Activated naive CD4-positive, alpha-beta T cell treated with Interleukin-2 at 50 U/mL for 16 hours (primary cell): ENCODE results near the gene EPB41L4B.

Experiments used
- DNase-seq: peaks from one replicate; pipeline ENCODE4 v3.0.0-alpha.2; 2020

Gene EPB41L4B

DNA sequence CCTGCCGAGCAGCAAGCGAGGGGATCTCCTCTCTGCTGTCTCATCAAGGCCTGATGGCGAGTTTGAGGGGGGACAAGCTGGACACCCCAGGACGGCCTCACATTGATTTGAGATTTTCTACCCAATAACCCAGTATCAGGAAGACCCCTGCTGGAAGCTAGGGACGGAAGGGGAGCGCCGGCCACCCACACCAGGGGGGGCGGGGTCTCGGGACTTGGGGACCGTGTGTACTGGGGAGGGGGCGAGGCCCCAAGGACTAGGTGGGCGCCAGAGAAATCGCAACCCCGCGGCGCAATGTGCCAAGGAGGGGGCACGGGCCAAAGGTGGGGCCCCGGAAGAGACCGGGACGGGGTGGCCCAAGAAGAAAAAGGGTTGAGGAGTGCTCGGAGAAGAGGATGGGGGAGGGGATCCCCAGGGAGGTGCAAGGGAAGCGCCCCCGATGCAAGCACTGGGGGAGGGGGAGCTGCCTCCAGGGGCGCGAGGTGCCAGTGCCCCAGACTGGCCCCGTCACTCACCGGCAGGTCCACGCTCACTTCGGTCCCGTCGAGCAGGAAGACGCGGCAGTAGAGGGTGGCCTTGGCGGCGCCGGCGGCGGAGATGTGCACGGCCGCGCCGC is 1.1 kb downstream of the EPB41L4B start:
- no peak for DNase-seq

DNA sequence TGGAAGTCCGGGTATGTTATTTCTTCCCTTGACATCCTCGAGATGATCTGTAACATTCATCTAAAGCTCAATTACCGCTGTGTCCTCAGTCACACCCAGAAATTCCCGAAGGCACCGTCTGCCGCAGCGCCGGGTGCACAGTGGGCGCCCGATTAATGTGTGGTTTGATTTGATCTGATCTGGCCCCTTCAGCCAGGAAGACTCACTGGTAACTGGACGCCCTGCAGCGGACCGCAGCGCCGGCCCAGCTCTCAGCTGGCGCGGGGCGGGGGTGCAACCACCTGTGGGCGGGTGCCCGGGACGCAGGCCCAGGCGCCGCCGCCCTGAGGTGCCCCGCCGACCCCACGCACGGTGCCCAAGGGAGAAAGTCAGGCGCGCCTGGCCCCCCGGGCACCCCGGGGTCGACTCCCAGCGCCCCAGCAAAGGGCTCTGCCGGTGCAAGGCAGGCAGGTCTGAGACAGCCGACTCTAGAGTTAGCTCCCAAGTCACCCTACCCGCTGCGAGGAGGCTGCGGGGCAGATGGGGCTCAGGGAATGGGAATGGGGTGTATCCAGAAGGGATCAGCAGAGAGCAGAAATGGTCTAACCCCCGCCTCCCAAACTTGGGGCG is 1.7 kb downstream of the EPB41L4B start:
- no peak for DNase-seq

DNA sequence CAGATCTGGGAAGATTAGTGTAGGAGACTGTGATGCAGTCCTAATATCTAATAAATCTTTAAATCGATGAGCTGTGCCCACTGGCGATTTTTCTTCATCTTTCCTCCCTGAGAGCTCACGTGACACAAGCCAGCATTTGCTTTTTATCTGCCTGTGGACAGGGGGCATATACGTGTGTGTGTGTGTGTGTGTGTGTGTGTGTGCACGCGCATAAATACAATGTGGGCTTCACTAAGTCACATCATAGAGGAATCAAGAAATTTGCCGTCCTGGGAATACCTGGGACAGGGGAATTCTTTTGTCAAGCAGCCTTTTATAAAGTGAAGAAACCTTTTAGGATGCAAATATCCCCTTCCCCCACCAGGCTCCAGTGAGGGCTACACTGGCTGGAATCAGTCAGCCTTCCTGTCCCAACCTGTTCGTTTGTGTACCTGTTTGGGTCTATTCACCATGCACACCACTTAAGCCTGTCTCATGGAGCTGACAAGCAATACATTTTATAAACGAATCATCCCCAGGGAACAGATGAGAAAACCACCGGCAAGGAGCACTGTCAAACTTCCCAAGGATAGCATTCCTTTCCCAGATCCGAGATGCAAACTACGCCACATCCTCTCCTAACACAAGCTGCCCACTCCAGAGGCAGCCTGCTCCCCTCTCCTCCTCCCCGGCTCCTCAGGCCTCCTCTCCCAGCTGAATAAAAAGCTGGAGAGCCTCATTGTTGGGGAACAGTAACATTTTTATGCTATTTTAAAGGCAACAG is 2.7 kb downstream of the EPB41L4B start:
- DNase-seq, result no peak

DNA sequence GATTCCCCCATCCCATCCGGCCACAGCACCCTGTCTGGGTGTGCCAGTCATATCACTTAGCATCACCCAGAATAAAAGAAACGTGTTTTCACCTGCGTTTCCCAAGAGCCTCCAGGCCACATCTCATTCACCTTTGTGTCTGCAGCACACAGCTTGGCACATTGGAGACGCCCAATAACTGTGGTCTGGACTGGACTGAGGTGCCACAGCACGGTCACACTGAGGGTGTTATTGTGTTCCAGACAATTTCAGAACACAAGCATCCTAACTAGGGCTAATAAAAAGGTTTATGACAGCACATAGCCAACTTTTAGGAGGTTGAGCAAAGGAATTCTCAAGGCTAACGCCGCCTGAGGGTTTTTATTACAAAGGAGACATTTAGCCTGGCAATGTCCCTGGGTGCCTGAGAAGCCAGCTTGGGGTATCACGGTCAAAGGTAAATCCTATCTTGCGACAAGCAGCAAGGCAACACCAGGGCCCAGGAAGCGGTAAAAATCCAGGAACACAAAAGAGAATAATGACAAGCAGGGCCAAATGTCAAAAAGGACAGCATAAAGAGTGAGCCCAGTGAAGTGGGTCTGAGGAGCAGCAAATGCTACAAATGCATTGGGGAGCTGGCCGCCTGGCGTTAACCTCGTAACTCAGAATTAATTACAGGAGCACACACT is 3.4 kb downstream of the EPB41L4B start:
- no peak for DNase-seq

DNA sequence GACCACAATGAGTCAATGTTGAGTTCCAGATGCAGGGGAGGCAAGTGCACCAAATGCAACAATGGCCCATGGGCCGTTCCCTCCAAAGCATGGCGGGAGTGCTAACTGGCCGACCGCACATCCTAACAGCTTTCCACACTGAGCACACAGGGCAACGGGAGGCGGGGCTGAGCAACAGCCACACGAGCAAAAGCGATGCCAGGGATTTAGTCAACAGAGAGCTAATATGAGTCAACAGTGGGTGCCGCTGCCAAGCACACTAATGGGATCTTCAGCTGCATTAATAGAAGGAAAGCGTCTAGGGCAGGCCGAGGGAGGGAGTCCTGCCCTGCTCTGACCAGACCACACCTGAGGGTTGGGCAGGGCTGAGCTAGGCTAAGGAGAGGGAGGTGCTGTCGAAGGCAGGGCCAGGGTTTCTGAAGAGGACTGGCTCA is 4.6 kb downstream of the EPB41L4B start:
- no peak for DNase-seq

DNA sequence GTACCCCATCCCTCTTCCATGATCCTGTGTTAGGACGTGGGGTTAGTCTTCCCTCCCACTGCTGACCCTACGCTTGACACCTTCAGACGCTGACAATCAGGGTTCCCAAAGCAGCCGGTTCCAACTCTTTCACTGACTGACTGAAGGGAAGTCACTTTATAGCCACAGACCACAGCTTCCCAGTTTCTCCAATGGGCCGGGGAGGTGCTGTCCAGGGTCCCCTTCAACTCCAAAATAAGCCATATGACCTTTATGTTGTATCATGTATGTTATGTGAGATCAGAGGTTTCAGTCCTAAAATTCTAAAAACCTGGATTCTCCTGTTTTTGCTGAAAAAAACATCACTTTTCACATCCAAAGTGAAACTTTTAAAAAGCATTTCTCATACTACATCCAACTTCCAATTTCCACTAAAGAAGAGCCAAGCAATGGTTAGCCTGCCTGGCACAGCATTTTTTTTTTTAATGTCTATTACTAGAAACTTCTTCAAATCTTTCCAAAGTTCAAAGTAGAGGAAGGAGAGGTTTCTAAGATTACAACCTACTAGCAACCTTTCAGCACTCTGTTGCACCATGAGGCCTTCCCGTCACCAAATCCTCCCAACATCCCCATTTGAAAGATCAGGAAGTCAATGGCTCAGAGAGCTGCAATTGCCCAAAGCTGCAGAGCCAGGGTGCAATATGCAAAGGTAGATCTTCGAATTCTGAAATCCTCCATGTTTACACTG is 5.2 kb downstream of the EPB41L4B start:
- DNase-seq, result no peak

DNA sequence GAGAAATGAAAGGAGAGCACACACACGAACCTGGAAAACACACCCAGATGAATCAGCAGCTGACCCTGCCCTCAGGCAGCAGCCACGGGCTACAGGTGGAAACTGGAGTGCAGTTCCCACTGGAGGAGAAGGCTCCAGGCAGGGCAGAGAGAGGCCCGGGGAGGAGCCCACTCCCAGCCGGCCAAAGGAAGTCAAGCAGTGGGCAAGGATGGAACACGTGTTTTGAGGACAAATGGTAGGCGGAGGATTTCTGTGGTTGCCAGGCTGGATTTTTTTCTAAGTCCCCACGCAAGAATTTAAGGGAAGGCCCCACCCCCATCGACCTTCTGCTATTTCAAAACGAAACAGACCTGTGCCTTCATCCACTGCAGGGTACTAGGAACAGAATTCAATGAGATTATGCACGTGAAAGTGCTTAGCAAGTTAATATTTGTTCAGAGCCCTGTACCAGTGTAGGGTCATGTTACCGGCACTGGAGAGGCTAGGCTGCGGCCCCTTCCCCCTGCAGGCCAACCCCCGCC is 6.8 kb downstream of the EPB41L4B start:
- no peak for DNase-seq

DNA sequence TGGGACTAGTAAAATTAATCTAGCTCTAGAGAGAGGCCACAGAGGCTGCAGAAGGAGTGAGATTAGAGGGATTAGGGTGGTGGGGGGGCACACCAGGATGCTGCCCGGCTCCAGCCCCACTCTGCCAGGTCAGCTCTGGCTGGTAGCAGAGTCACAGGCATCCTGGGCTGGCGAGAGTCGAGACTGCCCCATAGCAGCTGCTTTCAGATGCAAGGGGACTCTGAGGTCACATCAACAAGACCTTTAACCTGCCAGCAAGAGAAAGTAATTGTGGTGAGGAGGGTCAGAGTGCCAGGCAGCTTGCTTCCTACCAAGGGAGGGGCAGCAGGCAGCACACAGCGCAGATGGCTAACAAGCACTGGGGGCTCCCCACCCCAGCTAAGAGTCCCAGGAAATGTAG is 7.5 kb downstream of the EPB41L4B start:
- no peak for DNase-seq

DNA sequence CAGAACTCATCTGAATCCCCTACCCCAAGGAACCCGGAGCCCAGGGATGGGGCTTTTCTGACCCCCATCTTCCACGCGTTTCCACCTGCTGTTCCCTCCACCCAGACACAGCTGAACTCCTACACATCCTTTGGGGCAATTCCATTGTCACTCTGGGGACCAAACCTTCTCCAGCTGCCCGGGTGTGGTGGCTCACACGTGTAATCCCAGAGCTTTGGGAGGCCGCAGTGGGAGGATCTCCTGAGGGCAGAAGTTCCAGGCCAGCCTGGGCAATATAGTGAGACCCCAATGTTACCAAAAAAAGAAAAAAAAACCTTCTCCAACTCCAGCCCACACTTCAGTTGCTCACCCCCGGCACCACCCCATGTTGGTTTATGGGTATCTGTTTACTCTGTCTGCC is 8.1 kb downstream of the EPB41L4B start:
- no peak for DNase-seq

DNA sequence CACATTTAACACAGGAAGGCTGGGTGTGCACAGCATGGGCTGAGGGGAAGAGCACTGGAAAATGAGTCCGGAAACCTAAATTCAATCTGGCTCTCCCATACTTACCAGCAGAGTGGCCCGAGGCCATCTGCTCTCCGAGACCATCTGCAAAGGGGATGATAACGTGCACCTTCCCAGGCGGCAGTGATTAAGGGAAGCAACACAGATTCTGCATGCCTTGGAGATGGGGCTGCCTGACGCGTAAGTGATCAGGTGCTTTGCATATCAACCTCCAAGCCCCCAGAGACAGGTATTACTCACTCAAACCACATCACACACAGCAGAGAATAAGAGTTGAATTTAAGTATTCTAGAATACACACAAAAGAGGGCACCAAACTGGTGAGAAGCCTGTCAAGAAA is 9.1 kb downstream of the EPB41L4B start:
- no peak for DNase-seq

DNA sequence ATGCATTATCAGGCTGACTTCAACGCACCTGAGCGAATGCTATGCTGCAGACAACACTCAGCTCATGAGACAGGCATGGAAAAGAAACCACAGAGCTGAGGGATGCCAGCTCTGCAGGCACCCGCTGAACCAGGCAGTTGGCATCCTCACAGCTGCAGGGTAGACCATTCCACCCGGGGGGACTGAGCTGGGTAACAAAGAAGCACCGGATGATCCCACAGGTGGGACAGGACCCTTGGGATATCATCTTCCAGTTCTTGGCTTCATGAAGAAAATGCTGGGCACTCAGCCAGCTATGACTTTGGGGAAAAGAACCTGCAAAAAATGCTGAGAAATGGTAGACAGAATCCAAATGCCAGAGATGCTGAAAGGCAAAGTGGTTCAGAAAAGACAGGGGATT is 9.6 kb downstream of the EPB41L4B start:
- no peak for DNase-seq

DNA sequence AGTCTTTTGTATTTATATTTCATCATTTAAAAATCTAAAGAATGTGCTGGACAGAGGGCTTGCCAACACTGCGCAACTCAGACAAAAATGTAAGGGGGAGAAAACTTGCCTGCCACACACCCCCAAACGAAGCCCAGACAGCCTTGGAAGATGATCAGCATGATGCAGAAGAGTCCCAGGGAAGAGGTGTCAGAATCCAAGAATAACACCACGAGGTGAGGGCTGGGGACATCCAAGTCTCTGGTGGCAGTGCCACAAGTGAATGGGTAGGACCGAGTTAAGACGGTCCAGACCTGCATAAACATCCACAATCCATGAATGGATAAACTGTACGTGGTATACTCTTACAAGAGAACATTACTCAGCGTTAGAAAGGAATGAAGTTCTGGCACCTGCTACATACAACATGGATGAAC is 10.4 kb downstream of the EPB41L4B start:
- no peak for DNase-seq

DNA sequence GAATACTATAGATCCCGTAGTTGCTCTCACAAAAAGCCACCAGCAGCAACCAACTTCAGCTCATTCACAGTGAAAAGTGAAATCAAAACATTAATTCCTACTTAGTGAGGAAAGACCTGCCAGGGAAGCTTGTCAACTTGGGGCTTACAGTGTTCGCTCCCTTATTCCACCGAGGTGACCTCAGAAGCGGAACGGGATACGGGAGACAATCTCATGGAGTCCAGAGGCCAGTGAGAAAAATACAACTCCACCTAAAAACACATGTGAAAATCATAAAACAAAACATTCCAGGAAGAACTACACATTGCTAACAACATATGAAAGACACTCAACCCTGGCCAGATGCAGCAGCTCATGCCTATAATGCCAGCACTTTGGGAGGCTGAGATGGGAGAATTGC is 11.6 kb downstream of the EPB41L4B start:
- DNase-seq, result no peak

DNA sequence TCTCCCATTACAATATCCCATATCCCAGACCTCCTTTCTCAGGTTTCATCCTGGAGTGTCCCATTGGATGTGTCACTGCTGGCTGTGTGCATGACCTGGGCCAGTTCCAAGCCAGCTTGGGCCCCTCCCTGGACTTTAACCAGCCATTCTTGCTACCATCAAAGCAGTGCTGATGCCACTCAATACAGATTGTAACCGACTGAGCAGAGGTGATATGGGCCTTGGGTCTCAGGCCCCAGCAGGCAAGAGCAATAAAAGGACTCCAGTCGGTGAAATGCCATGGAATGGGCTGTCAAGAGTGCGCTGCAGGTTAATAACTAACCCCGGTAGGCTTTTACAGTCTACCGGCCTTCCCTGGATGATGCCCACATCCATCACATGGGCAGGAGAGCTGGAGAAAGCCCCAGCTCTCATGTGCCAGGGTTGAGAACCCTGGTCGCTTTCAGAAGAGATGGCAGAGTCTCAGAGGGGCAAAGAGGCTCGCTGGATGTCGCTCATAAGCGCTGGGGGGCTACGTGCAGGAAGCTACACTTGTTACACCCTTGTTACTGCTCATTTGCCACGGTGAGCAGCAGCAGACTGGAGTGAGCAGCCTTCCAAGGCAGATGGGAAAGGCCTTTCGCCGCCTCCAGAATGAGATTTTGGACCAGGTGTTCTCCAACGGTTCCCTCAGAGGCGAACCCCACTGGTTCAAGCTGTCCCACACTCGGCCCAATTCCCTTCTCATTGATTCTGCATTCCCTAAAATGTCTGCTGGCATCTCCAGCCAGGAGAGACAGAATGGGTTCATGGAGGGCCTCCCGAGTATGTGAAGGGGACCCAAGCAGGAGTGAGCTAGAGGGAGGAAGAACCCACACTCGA is 13.2 kb downstream of the EPB41L4B start:
- no peak for DNase-seq

DNA sequence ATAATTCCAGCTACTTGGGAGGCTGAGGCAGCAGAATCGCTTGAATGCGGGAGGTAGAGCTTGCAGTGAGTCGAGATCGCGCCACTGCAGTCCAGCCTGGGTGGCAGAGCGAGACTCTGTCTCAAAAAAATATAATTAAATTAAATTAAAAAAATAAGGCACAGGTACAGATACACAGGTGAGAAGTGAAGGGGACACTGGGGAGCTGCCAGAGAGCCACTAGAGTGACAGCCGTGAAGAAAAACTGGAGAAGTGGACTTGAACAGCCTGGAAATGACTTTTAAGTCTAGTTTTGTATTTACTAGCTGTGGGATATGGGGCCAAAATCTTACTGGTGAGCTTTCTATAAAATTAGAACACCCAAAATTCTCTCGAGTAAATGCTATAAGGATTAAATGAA is 15.1 kb downstream of the EPB41L4B start:
- no peak for DNase-seq

DNA sequence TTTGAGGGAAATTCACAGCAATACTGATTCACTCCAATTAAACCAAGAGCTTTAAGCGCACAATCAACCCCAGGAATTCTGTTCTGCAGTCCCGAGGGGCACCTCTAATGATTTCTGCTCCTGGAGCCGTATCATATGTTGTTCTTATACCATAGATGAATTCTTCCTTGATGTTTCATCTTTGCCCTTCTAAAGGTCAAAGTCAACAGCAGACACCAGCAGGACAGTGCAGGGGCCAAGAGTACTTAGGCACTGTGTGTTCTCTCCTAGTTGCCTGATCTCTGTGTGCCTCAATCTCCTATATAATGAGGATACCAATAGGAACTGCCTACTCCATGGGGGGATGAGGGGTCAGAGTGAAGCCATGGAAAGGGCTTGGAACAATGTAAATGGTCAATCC is 16.5 kb downstream of the EPB41L4B start:
- DNase-seq, result no peak

DNA sequence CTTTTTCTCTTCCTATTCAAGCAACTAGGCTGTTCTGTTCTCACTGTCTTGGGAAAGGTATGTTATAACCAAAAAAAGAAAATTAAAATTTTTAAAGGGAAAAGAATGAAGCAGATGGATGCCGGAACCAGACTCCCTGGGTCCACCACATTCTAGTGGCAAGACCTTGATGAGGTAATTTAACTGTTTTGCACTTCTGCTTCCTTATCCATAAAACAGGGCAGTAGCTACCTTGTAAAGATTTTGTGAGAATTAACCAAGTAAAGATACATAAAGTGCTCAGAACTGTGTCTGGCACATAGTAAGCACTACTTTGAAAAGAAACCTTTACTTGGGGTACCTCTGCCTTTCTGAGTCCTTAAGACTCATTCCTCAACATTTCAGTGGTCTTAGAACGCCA is 17.0 kb downstream of the EPB41L4B start:
- DNase-seq, result no peak

DNA sequence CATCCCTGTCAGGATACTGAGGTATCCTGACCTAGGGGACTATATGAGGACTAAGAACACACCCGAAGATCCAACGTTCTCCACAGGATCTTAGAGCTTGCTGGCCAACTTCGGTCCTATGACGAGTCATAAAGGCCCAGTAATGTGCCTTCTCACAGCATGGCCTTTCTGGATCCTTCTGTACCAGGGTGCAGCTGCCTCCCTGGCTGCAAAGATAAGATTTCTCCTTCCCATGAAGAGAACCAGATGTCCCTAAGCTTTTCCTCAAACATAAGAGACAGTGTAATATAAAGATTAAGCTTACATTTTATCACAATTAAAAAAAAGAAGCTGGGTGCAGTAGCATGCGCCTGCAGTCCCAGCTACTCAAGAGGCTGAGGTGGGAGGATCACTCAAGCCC is 18.3 kb downstream of the EPB41L4B start:
- DNase-seq, result no peak

DNA sequence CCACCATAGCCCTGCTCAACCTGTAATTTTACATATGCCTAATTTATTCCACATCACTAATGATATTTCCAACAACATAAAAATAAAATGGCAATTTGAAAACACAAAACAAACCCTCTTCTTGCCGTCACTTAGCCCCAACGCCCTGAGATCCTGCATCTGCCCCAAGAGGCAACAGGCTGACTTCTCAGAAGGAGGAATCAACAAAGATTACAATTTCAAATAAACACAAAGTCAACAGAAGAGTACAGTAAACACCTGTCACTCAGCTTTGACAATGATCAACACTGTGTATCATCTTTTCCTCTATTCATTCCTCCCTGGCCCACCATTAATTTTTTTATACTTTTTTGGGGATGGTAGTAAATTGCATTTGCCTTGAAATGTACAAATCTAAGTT is 19.8 kb downstream of the EPB41L4B start:
- DNase-seq, result no peak

DNA sequence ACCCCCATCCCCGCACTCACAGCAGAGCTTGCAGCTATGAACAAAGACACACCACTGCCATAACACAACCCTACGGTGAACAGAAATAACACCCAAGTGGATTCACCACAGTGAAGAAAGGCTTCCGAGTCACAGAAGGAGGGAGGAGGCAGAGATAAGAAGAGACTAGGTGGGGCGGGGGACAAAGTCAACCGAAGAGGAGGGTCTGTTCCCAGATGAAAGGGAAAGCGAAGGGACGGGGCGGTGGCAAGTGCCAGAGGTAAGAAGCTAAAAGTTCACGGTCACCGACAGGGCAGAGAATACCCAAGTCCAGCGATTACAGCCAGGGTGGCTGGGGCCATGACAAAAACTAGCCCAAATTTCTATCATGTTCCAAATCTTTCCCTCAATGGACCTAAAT is 21.0 kb downstream of the EPB41L4B start:
- DNase-seq, result no peak

DNA sequence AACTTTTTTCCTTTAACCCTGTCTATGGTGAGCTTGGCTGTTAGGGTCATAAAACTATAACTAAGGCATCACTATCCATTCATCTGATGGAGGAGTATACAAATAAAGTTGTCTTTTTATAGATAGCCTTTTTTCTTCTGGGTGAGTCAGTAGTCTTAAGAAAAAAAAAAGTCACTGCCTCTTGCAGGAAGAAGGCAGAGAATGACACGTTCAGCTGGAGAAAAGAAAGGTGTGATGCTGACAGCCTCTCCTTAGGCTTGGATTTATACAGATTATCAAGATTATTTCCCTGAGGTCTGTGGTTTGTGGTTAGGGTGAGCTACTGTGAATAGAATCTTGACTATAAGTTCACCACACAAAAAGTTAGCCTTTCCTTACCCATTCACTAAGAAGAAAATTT is 23.0 kb downstream of the EPB41L4B start:
- no peak for DNase-seq
